ENCODE data around the gene MMADHC.

MMADHC gene

GRCh38 chr2:149543845-149544244 is 43.7 kb downstream of the MMADHC start:
- H3K9ac ChIP-seq (ENCODE audit: low read length), result no peak overlapping the region
- H3K27me3 ChIP-seq (ENCODE audit: control insufficient read depth in 1 of 2, insufficient read depth in 1 of 2, low read length in 2 of 2), result peaks cover 0 to 8% of the 10 kb centered on the region in 2 experiments
- H2BK5ac ChIP-seq (ENCODE audit: low read depth, low read length, poor library complexity, severe bottlenecking), result no peak overlapping the region
- H2BK120ac ChIP-seq (ENCODE audit: low read depth, low read length), result no peak overlapping the region
- no peaks in the 10 kb centered on the region for H3K36me3 ChIP-seq (ENCODE audit: control insufficient read depth in 1 of 2, insufficient read depth in 2 of 2, low read depth in 1 of 2, low read length in 2 of 2)
- no peak overlapping the region for H3K14ac ChIP-seq (ENCODE audit: low read length in 2 of 2)
- no peak overlapping the region for H2BK15ac ChIP-seq (ENCODE audit: low read depth, poor library complexity, severe bottlenecking)
- no peaks in the 10 kb centered on the region for H3K9me3 ChIP-seq (ENCODE audit: control insufficient read depth, low read length)
- H2AK5ac ChIP-seq (ENCODE audit: low read length, severe bottlenecking), result no peak overlapping the region
- no peak overlapping the region for H3K27ac ChIP-seq (ENCODE audit: low read length, poor library complexity, severe bottlenecking)
- no peak overlapping the region for H3K23ac ChIP-seq (ENCODE audit: low read length in 2 of 2)
- no peak overlapping the region for H4K91ac ChIP-seq (ENCODE audit: low read length)
- H2BK12ac ChIP-seq (ENCODE audit: low read length in 2 of 2), result no peak overlapping the region
- 89% methylated on average over 1 of the region's 1 CpG for WGBS
- DNase-seq, result no peak
- H3K18ac ChIP-seq (ENCODE audit: low read depth in 1 of 2, low read length in 2 of 2), result no peak overlapping the region
- no peak overlapping the region for H2AFZ ChIP-seq (ENCODE audit: low read depth, low read length)
- no peak overlapping the region for H3K4ac ChIP-seq (ENCODE audit: low read depth in 1 of 2, low read length in 2 of 2)
- H4K8ac ChIP-seq (ENCODE audit: low read length), result no peak overlapping the region
- no peak overlapping the region for H3K4me2 ChIP-seq (ENCODE audit: low read length, poor library complexity, severe bottlenecking)
- no peak overlapping the region for H3K4me3 ChIP-seq (ENCODE audit: insufficient read depth in 1 of 2, low read depth in 1 of 2, low read length in 2 of 2)
- H3K4me1 ChIP-seq (ENCODE audit: control insufficient read depth, insufficient read depth, low read depth, low read length), result no peaks in the 10 kb centered on the region
- no peaks in the 10 kb centered on the region for H3K79me1 ChIP-seq (replicated peaks; ENCODE audit: low read length, poor library complexity, severe bottlenecking)

- Histone ChIP-seq H3K4me1 (ENCODE audit: control insufficient read depth, insufficient read depth, low read depth, low read length) (no peaks in the 10 kb centered on the region), H2BK12ac (ENCODE audit: low read length in 2 of 2) (no peak overlapping the region), H2BK15ac (ENCODE audit: low read depth, poor library complexity, severe bottlenecking) (no peak overlapping the region), H3K4me2 (ENCODE audit: low read length, poor library complexity, severe bottlenecking) (no peak overlapping the region), H3K27ac (ENCODE audit: low read length, poor library complexity, severe bottlenecking) (no peak overlapping the region), H3K79me1 (replicated peaks; ENCODE audit: low read length, poor library complexity, severe bottlenecking) (no peaks in the 10 kb centered on the region), H3K9ac (ENCODE audit: low read length) (no peak overlapping the region), H3K4me3 (ENCODE audit: insufficient read depth in 1 of 2, low read depth in 1 of 2, low read length in 2 of 2) (no peak overlapping the region), H3K36me3 (ENCODE audit: control insufficient read depth in 1 of 2, insufficient read depth in 2 of 2, low read depth in 1 of 2, low read length in 2 of 2) (no peaks in the 10 kb centered on the region), H2AK5ac (ENCODE audit: low read length, severe bottlenecking) (no peak overlapping the region), H3K4ac (ENCODE audit: low read depth in 1 of 2, low read length in 2 of 2) (no peak overlapping the region), H2BK5ac (ENCODE audit: low read depth, low read length, poor library complexity, severe bottlenecking) (no peak overlapping the region), H2BK120ac (ENCODE audit: low read depth, low read length) (no peak overlapping the region), H2AFZ (ENCODE audit: low read depth, low read length) (no peak overlapping the region), H4K91ac (ENCODE audit: low read length) (no peak overlapping the region), H4K8ac (ENCODE audit: low read length) (no peak overlapping the region), H3K18ac (ENCODE audit: low read depth in 1 of 2, low read length in 2 of 2) (peak overlapping the region in 1 of 2 experiments; percentile 54), H3K14ac (ENCODE audit: low read length in 2 of 2) (no peak overlapping the region), H3K27me3 (ENCODE audit: control insufficient read depth in 1 of 2, insufficient read depth in 1 of 2, low read length in 2 of 2) (peaks cover 0 to 10% of the 10 kb centered on the region in 2 experiments), H3K9me3 (ENCODE audit: control insufficient read depth, low read length) (no peaks in the 10 kb centered on the region), H3K23ac (ENCODE audit: low read length in 2 of 2) (no peak overlapping the region)
- WGBS, result 69% methylated on average over 3 of the region's 5 CpGs
- no peak for DNase-seq
Observed at GRCh38 chr2:149540138-149540537, 47.4 kb downstream of the MMADHC start.

- no peak overlapping the region for H2AFZ ChIP-seq (ENCODE audit: low read depth, low read length)
- no peak overlapping the region for H3K23ac ChIP-seq (ENCODE audit: low read length in 2 of 2)
- H2BK5ac ChIP-seq (ENCODE audit: low read depth, low read length, poor library complexity, severe bottlenecking), result no peak overlapping the region
- H3K4ac ChIP-seq (ENCODE audit: low read depth in 1 of 2, low read length in 2 of 2), result no peak overlapping the region
- H3K27me3 ChIP-seq (ENCODE audit: control insufficient read depth in 1 of 2, insufficient read depth in 1 of 2, low read length in 2 of 2), result peaks cover 8 to 10% of the 10 kb centered on the region in 2 experiments
- no peak overlapping the region for H2AK5ac ChIP-seq (ENCODE audit: low read length, severe bottlenecking)
- H3K4me3 ChIP-seq (ENCODE audit: insufficient read depth in 1 of 2, low read depth in 1 of 2, low read length in 2 of 2), result no peak overlapping the region
- no peak overlapping the region for H2BK12ac ChIP-seq (ENCODE audit: low read length in 2 of 2)
- no peaks in the 10 kb centered on the region for H3K9me3 ChIP-seq (ENCODE audit: control insufficient read depth, low read length)
- no peak overlapping the region for H3K18ac ChIP-seq (ENCODE audit: low read depth in 1 of 2, low read length in 2 of 2)
- H3K4me2 ChIP-seq (ENCODE audit: low read length, poor library complexity, severe bottlenecking), result no peak overlapping the region
- no peak for DNase-seq
- H3K27ac ChIP-seq (ENCODE audit: low read length, poor library complexity, severe bottlenecking), result no peak overlapping the region
- 87% methylated on average over 6 of the region's 8 CpGs for WGBS
- no peaks in the 10 kb centered on the region for H3K79me1 ChIP-seq (replicated peaks; ENCODE audit: low read length, poor library complexity, severe bottlenecking)
- H3K4me1 ChIP-seq (ENCODE audit: control insufficient read depth, insufficient read depth, low read depth, low read length), result no peaks in the 10 kb centered on the region
- no peak overlapping the region for H4K8ac ChIP-seq (ENCODE audit: low read length)
- H3K14ac ChIP-seq (ENCODE audit: low read length in 2 of 2), result no peak overlapping the region
- no peaks in the 10 kb centered on the region for H3K36me3 ChIP-seq (ENCODE audit: control insufficient read depth in 1 of 2, insufficient read depth in 2 of 2, low read depth in 1 of 2, low read length in 2 of 2)
- no peak overlapping the region for H2BK120ac ChIP-seq (ENCODE audit: low read depth, low read length)
- no peak overlapping the region for H4K91ac ChIP-seq (ENCODE audit: low read length)
- no peak overlapping the region for H3K9ac ChIP-seq (ENCODE audit: low read length)
- H2BK15ac ChIP-seq (ENCODE audit: low read depth, poor library complexity, severe bottlenecking), result no peak overlapping the region
Observed at GRCh38 chr2:149538138-149538833, 49.3 kb downstream of the MMADHC start.

GRCh38 chr2:149537092-149537726 is 50.4 kb downstream of the MMADHC start:
- Histone ChIP-seq H2BK120ac (ENCODE audit: low read depth, low read length) (no peak overlapping the region), H3K4me2 (ENCODE audit: low read length, poor library complexity, severe bottlenecking) (no peak overlapping the region), H3K23ac (ENCODE audit: low read length in 2 of 2) (no peak overlapping the region), H2BK12ac (ENCODE audit: low read length in 2 of 2) (no peak overlapping the region), H4K91ac (ENCODE audit: low read length) (no peak overlapping the region), H3K9ac (ENCODE audit: low read length) (no peak overlapping the region), H3K4me3 (ENCODE audit: insufficient read depth in 1 of 2, low read depth in 1 of 2, low read length in 2 of 2) (no peak overlapping the region), H4K8ac (ENCODE audit: low read length) (no peak overlapping the region), H3K14ac (ENCODE audit: low read length in 2 of 2) (no peak overlapping the region), H3K79me1 (replicated peaks; ENCODE audit: low read length, poor library complexity, severe bottlenecking) (no peaks in the 10 kb centered on the region), H3K18ac (ENCODE audit: low read depth in 1 of 2, low read length in 2 of 2) (no peak overlapping the region), H2AK5ac (ENCODE audit: low read length, severe bottlenecking) (no peak overlapping the region), H2AFZ (ENCODE audit: low read depth, low read length) (no peak overlapping the region), H3K9me3 (ENCODE audit: control insufficient read depth, low read length) (no peaks in the 10 kb centered on the region), H3K27ac (ENCODE audit: low read length, poor library complexity, severe bottlenecking) (no peak overlapping the region), H3K4me1 (ENCODE audit: control insufficient read depth, insufficient read depth, low read depth, low read length) (no peaks in the 10 kb centered on the region), H2BK5ac (ENCODE audit: low read depth, low read length, poor library complexity, severe bottlenecking) (no peak overlapping the region), H3K4ac (ENCODE audit: low read depth in 1 of 2, low read length in 2 of 2) (no peak overlapping the region), H2BK15ac (ENCODE audit: low read depth, poor library complexity, severe bottlenecking) (no peak overlapping the region), H3K27me3 (ENCODE audit: control insufficient read depth in 1 of 2, insufficient read depth in 1 of 2, low read length in 2 of 2) (peaks cover 10 to 12% of the 10 kb centered on the region in 2 experiments), H3K36me3 (ENCODE audit: control insufficient read depth in 1 of 2, insufficient read depth in 2 of 2, low read depth in 1 of 2, low read length in 2 of 2) (no peaks in the 10 kb centered on the region)
- 0% methylated on average over 1 of the region's 1 CpG for WGBS
- DNase-seq, result no peak

Data from mesenchymal stem cell (in vitro differentiated cells and primary cell).